H9 (cell line): Measurements from ENCODE around the gene TFF2. TPM values are rescaled to one million over a fixed set of nuclear protein-coding genes. Genes with fewer than 3 reads are reported as not detected.
A peak's percentile ranks its signal among the peaks of the same experiment; 100 is the strongest.

Source experiments
- DNase-seq: peaks from one replicate; pipeline ENCODE4 v3.0.0-alpha.2; 2017
- H2AFZ ChIP-seq: one replicate; pipeline ENCODE4 v1.6.1; 2013; ENCODE audit warnings: mild to moderate bottlenecking, low read length, control low read depth, moderate library complexity
- H2AK5ac ChIP-seq: 2 replicates; pipeline ENCODE4 v1.6.1; 2013; ENCODE audit warnings: low read length, control low read depth, mixed read lengths; ENCODE audit not compliant: insufficient read length
- H2BK120ac ChIP-seq: one replicate; pipeline ENCODE4 v1.6.1; 2013; ENCODE audit warnings: low read depth, mild to moderate bottlenecking, low read length, control low read depth, inconsistent platforms; ENCODE audit not compliant: poor library complexity, severe bottlenecking
- H2BK12ac ChIP-seq: 2 replicates; pipeline ENCODE4 v1.6.1; 2013; ENCODE audit warnings: low read length, control low read depth, mixed read lengths, low read depth; ENCODE audit not compliant: insufficient read length
- H2BK15ac ChIP-seq: 2 replicates; pipeline ENCODE4 v1.6.1; 2013; ENCODE audit warnings: low read depth, low read length, control low read depth
- H2BK20ac ChIP-seq: one replicate; pipeline ENCODE4 v1.6.1; 2013; ENCODE audit warnings: low read depth, mild to moderate bottlenecking, low read length, control low read depth, inconsistent platforms; ENCODE audit not compliant: poor library complexity, severe bottlenecking
- H2BK5ac ChIP-seq: 2 replicates; pipeline ENCODE4 v1.6.1; 2013; ENCODE audit warnings: low read length, control low read depth, mixed read lengths; ENCODE audit not compliant: insufficient read length
- H3K14ac ChIP-seq: 2 replicates; pipeline ENCODE4 v1.6.1; 2013; ENCODE audit warnings: low read length, control low read depth; ENCODE audit not compliant: insufficient read depth
- H3K18ac ChIP-seq: 2 replicates; pipeline ENCODE4 v1.6.1; 2013; ENCODE audit warnings: low read depth, mild to moderate bottlenecking, mixed read lengths, low read length, control low read depth; ENCODE audit not compliant: insufficient read length
- H3K23ac ChIP-seq: 2 replicates; pipeline ENCODE4 v1.6.1; 2013; ENCODE audit warnings: low read length, control low read depth, mixed read lengths, low read depth; ENCODE audit not compliant: insufficient read length
- H3K23me2 ChIP-seq: 2 replicates; pipeline ENCODE4 v1.6.1; 2013; ENCODE audit warnings: low read depth, mild to moderate bottlenecking, mixed read lengths, low read length, control low read depth; ENCODE audit not compliant: insufficient read length, poor library complexity, severe bottlenecking
- H3K27ac ChIP-seq: 2 replicates; pipeline ENCODE4 v1.5.1; 2013; ENCODE audit warnings: low read length, control low read depth, mixed read lengths, low read depth; ENCODE audit not compliant: insufficient read length
- H3K27me3 ChIP-seq: 2 replicates; pipeline ENCODE4 v1.6.1; 2013; ENCODE audit warnings: low read length, control low read depth, inconsistent platforms; ENCODE audit not compliant: insufficient read depth
- H3K4ac ChIP-seq: 2 replicates; pipeline ENCODE4 v1.6.1; 2013; ENCODE audit warnings: low read depth, mild to moderate bottlenecking, control low read depth, inconsistent platforms, low read length, moderate library complexity
- H3K4me1 ChIP-seq: 2 replicates; pipeline ENCODE4 v1.6.1; 2013; ENCODE audit warnings: low read length, control low read depth, inconsistent platforms; ENCODE audit not compliant: insufficient read depth
- H3K4me2 ChIP-seq: 2 replicates; pipeline ENCODE4 v1.6.1; 2013; ENCODE audit warnings: low read length, control low read depth, mixed read lengths; ENCODE audit not compliant: insufficient read length, insufficient read depth
- H3K56ac ChIP-seq: 2 replicates; pipeline ENCODE4 v1.6.1; 2013; ENCODE audit warnings: low read depth, mild to moderate bottlenecking, mixed read lengths, low read length, control low read depth; ENCODE audit not compliant: insufficient read length
- H3K79me1 ChIP-seq: 2 replicates; pipeline ENCODE4 v1.6.1; 2013; ENCODE audit warnings: low read depth, mild to moderate bottlenecking, moderate library complexity, low read length, control low read depth, inconsistent platforms; ENCODE audit not compliant: insufficient read depth, poor library complexity, severe bottlenecking
- H3K79me2 ChIP-seq: 2 replicates; pipeline ENCODE4 v1.6.1; 2013; ENCODE audit warnings: low read length, control low read depth, inconsistent platforms; ENCODE audit not compliant: insufficient read depth
- H3K9ac ChIP-seq: 2 replicates; pipeline ENCODE4 v1.6.1; 2013; ENCODE audit warnings: low read length, control low read depth, mixed read lengths; ENCODE audit not compliant: insufficient read length; ENCODE audit errors: extremely low read depth
- H3K9me3 ChIP-seq: one replicate; pipeline ENCODE4 v1.6.1; 2013; ENCODE audit warnings: low read depth, low read length, inconsistent platforms; ENCODE audit not compliant: control insufficient read depth
- H3T11ph ChIP-seq: one replicate; pipeline ENCODE4 v1.6.1; 2013; ENCODE audit warnings: mild to moderate bottlenecking, low read length, control low read depth, inconsistent platforms
- H4K20me1 ChIP-seq: one replicate; pipeline ENCODE4 v1.6.1; 2013; ENCODE audit not compliant: control insufficient read depth, insufficient read length, insufficient read depth
- H4K5ac ChIP-seq: 2 replicates; pipeline ENCODE4 v1.6.1; 2013; ENCODE audit warnings: low read depth, mild to moderate bottlenecking, mixed read lengths, low read length, control low read depth; ENCODE audit not compliant: insufficient read length
- H4K8ac ChIP-seq: replicated peaks from 2 replicates; pipeline ENCODE4 v1.6.1; 2013; ENCODE audit warnings: low read length, control low read depth, mixed read lengths, low read depth; ENCODE audit not compliant: insufficient read length
- H4K91ac ChIP-seq: 2 replicates; pipeline ENCODE4 v1.6.1; 2013; ENCODE audit warnings: low read depth, mild to moderate bottlenecking, moderate library complexity, mixed read lengths, low read length, control low read depth; ENCODE audit not compliant: insufficient read length
- H3K27ac Mint-ChIP-seq, 3 experiments: 2 replicates in 2 of 3; 3 replicates in 1 of 3; pipeline ENCODE4 v1.8.0; 2020 to 2021; ENCODE audit warnings: mixed read lengths in 3 of 3, mild to moderate bottlenecking in 1 of 3, moderate library complexity in 1 of 3
- H3K27me3 Mint-ChIP-seq: 2 replicates; pipeline ENCODE4 v1.8.0; 2021; ENCODE audit warnings: low read depth, mild to moderate bottlenecking, moderate library complexity, mixed read lengths
- H3K36me3 Mint-ChIP-seq, 3 experiments: 2 replicates in 2 of 3; 3 replicates in 1 of 3; pipeline ENCODE4 v1.8.0; 2020 to 2021; ENCODE audit warnings: low read depth in 3 of 3, mixed read lengths in 3 of 3; ENCODE audit not compliant: insufficient read depth in 1 of 3
- H3K4me1 Mint-ChIP-seq, 2 experiments: 2 replicates each; pipeline ENCODE4 v1.8.0; 2020; ENCODE audit warnings: mixed read lengths in 2 of 2
- H3K4me3 Mint-ChIP-seq, 2 experiments: 2 replicates in 1 of 2; 3 replicates in 1 of 2; pipeline ENCODE4 v1.8.0; 2020 to 2021; ENCODE audit warnings: mild to moderate bottlenecking in 2 of 2, mixed read lengths in 2 of 2, moderate library complexity in 1 of 2
- H3K9me3 Mint-ChIP-seq, 2 experiments: 2 replicates in 1 of 2; 3 replicates in 1 of 2; pipeline ENCODE4 v1.8.0; 2020; ENCODE audit warnings: mild to moderate bottlenecking in 2 of 2, mixed read lengths in 2 of 2, moderate library complexity in 1 of 2
- CTCF ChIP-seq: fragments of 200-600 bp; sonication (generic); conservative IDR thresholded peaks from 3 replicates; pipeline ENCODE4 v1.8.0; 2021; ENCODE audit warnings: antibody characterized with exemption, mild to moderate bottlenecking
- WGBS: extraction: QIAGEN DNeasy Blood & Tissue Kit; methylation state at CpG from one replicate; pipeline ENCODE4 v1.1.7; 2013; ENCODE audit warnings: missing lambda C conversion rate, low lambda C conversion rate, mixed read lengths; ENCODE audit not compliant: insufficient read length; ENCODE audit errors: extremely low coverage; 5-methylcytosine and 5-hydroxymethylcytosine counted together
- total RNA-seq: library from RNA; stranded (reverse); gene quantifications from 2 replicates; pipeline ENCODE4 v1.2.1, GENCODE V29; 2021

Gene TFF2
- total RNA-seq, 1 experiment from 2014 or later = not detected

DNA sequence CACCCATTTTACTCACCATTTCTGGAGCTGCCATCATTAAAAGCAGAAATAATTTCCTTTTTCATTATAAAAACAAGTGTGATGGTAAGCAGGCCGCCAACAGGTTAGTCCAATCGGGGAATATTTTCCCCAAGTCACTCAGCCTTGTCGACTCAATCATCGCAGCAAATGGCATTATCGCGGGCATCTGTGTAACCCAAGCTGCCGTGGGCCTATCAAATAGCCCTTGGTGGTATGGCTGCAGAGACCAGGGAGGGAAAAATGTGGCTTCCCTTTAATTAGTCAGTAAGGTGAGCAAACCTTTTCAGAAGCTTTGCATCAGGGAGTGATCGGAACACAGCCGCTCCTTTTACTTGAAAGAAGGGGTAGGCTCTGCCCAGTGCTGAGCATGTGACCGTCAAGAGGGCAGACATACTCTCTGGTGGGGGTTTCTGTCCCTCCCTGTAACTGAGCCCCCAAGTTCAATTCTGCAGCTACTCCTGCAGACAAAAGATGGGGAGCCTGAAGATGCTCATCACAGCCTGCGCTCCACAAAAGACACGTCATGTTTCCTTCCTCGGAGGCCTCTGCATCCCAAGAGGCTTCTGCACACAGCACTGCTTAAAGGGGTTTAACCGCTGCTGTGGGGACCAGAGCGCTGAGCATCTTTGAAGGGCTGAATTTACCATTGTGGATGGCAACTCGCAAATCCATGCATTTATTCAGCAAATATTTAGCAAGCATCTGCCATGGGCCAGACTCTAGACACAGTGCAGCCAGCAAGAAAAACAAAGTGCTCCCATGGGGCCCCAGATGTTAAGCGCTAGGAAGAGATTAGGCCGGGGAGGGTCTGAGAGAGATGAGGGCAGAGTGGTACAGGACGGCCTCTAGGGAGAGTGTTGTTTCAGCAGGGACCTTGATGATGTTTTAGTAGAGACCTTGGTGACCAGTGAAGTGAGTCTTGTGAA lies 46.3 kb upstream of the TFF2 start:
- no CpG with 5 or more reads among the region's 19 CpGs for WGBS
- H4K20me1 ChIP-seq = no peaks in the 10 kb centered on the region
- H2AFZ ChIP-seq = no peak overlapping the region
- no peaks in the 10 kb centered on the region for H3K23me2 ChIP-seq
- Mint-ChIP-seq H3K4me1 (peaks cover 21 to 24% of the 10 kb centered on the region in 2 experiments), H3K27ac (peak overlapping the region in 1 of 3 experiments; percentile 27; a peak in 2 of 7 replicates), H3K27me3 (peaks cover 4% of the 10 kb centered on the region), H3K9me3 (no peaks in the 10 kb centered on the region), H3K36me3 (no peaks in the 10 kb centered on the region), H3K4me3 (no peak overlapping the region)
- no peak overlapping the region for H3K14ac ChIP-seq
- H2AK5ac ChIP-seq = no peak overlapping the region
- H3K9ac ChIP-seq = no peak overlapping the region
- H2BK12ac ChIP-seq = no peak overlapping the region
- H2BK120ac ChIP-seq = no peak overlapping the region
- no peak overlapping the region for H3T11ph ChIP-seq
- no peak overlapping the region for H2BK5ac ChIP-seq
- no peaks in the 10 kb centered on the region for H3K79me1 ChIP-seq
- H3K27ac ChIP-seq = no peak overlapping the region
- H4K5ac ChIP-seq = no peak overlapping the region
- no peak overlapping the region for H2BK20ac ChIP-seq
- H2BK15ac ChIP-seq = no peak overlapping the region
- no peak overlapping the region for H3K4me2 ChIP-seq
- H3K56ac ChIP-seq = no peak overlapping the region
- no peak overlapping the region for H3K18ac ChIP-seq
- H3K79me2 ChIP-seq = no peaks in the 10 kb centered on the region
- no peak overlapping the region for H4K91ac ChIP-seq
- H3K27me3 ChIP-seq = no peaks in the 10 kb centered on the region
- no peak overlapping the region for H4K8ac ChIP-seq
- no peaks in the 10 kb centered on the region for H3K9me3 ChIP-seq
- DNase-seq = no peak
- H3K23ac ChIP-seq = no peak overlapping the region
- TF ChIP-seq CTCF = no peak
- H3K4ac ChIP-seq = no peak overlapping the region
- H3K4me1 ChIP-seq = no peaks in the 10 kb centered on the region
